ENCODE data around the gene SAE1. TPM values are rescaled to one million over a fixed set of nuclear protein-coding genes. Genes with fewer than 3 reads are reported as not detected.

The SAE1 gene
- total and polyA plus RNA-seq, 2 donors from 2014 or later, result 39.5 to 49.4 TPM

DNA sequence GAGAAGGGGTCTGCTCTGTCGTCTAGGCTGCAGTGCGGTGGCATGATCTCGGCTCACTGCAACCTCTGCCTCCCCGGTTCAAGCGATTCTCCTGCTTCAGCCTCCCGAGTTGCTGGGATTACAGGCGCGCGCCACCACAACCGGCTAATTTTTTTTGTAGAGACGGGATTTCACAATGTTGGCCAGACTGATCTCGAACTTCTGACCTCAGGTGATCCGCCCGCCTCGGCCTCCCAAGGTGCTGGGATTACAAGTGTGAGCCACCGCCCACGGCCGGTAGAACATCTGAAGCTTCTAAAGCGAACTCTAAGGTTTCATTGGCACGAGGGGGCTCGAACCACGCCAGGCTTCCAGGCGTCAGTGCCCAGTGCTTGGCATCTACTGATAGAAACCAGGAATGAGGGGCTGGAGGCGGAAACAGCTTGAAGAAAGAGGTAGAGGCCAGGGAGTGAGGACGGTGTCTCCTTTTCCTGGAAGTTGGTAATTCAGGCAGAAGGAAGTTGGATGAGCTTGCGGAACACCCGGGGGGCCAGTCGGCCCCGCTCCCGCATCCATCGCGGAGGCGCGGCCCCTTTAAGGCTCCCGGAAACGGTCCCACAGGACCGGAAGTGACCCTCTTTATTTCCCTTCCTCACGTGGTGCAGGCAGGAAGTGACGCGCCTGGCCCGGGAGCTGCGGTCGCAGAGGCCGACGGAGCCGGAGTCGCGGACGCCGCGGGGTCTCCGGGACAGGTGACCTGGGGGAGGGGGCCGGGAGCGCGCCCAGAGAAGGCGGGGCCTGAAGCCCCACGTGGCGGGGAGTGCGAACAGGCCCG, 125.5 kb downstream of the SAE1 start, which contains the start of gene CCDC9:
Gene CCDC9, plus strand, starts transcription at position 647 of the 814 bp plus-strand sequence. CDS start 1,876 bp downstream, outside the sequence.
- Histone ChIP-seq H3K4me3 (ENCODE audit: low read length in 3 of 3) (peak within 1 kb of the TSS; percentile 71 to 98 (median 94)), H3K36me3 (ENCODE audit: control insufficient read depth in 2 of 3, insufficient read depth in 3 of 3, low read length in 3 of 3) (peaks cover 0 to 17% (median 12%) of the 10 kb centered on the region in 3 donors), H3K4me1 (ENCODE audit: control insufficient read depth in 2 of 3, insufficient read depth in 2 of 3, low read depth in 1 of 3, low read length in 3 of 3) (peaks cover 2 to 12% (median 8%) of the 10 kb centered on the region in 3 donors), H3K27ac (ENCODE audit: low read depth in 2 of 2, low read length in 2 of 2) (peak within 1 kb of the TSS; percentile 91 to 92), H3K9me3 (ENCODE audit: control insufficient read depth in 2 of 3, insufficient read depth in 1 of 3, low read length in 3 of 3) (no peaks in the 10 kb centered on the region), H3K27me3 (ENCODE audit: control insufficient read depth, insufficient read depth, low read length) (no peaks in the 10 kb centered on the region), H3K9ac (ENCODE audit: low read length in 3 of 3) (peak within 1 kb of the TSS; percentile 78 to 95 (median 94))
- FAIRE-seq (no peak), DNase-seq (peak; percentile 98 to 99 (median 99))
- intact Hi-C loops (cut with DNase I), result no loop called here
- TF ChIP-seq, protein P1, sequence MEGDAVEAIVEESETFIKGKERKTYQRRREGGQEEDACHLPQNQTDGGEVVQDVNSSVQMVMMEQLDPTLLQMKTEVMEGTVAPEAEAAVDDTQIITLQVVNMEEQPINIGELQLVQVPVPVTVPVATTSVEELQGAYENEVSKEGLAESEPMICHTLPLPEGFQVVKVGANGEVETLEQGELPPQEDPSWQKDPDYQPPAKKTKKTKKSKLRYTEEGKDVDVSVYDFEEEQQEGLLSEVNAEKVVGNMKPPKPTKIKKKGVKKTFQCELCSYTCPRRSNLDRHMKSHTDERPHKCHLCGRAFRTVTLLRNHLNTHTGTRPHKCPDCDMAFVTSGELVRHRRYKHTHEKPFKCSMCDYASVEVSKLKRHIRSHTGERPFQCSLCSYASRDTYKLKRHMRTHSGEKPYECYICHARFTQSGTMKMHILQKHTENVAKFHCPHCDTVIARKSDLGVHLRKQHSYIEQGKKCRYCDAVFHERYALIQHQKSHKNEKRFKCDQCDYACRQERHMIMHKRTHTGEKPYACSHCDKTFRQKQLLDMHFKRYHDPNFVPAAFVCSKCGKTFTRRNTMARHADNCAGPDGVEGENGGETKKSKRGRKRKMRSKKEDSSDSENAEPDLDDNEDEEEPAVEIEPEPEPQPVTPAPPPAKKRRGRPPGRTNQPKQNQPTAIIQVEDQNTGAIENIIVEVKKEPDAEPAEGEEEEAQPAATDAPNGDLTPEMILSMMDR (IDR thresholded peaks at IDR 0.05; ENCODE audit: borderline replicate concordance, extremely low read depth, insufficient read depth), result no peak

DNA sequence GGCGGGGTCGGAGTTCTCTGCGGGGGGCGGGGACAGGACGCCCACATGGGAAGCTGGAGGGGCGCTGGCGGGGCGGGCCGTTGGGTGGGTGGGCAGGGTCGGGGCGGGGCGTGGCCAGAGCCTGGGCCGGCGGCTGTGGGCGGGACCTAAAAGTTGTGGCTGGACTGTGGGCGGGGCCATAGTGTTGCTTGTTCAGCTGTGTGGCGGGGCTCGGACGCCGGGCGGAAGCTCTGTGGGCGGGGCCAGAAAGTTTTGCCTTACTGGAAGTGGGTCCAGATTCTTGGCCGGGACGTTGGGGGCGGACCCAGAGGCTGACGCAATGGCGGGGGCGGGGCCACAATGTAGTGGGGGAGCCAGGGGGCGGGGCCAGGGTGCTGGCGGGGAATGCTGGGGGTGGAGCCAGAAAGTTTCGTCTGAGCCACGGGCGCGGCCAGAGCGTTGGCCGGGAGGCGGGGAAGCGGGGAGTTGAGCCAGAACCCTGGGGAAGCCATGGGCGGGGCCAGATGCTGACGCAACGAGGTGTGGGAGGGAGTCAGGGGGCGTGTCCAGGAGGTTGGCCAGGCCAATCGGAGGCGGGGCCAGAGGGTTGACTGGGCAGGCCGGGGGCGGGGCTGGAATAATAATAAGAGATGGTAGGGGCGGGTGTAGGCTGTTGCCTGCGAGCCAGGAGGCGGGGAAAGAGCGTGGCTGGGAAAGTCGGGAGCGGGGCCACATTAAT, 126.2 kb downstream of the SAE1 start:
- Histone ChIP-seq H3K27ac (ENCODE audit: low read depth in 2 of 2, low read length in 2 of 2) (peak overlapping the region; percentile 91 to 92), H3K4me3 (ENCODE audit: low read length in 3 of 3) (peak overlapping the region in 1 of 3 donors; percentile 94), H3K9me3 (ENCODE audit: control insufficient read depth in 2 of 3, insufficient read depth in 1 of 3, low read length in 3 of 3) (no peaks in the 10 kb centered on the region), H3K27me3 (ENCODE audit: control insufficient read depth, insufficient read depth, low read length) (no peaks in the 10 kb centered on the region), H3K4me1 (ENCODE audit: control insufficient read depth in 2 of 3, insufficient read depth in 2 of 3, low read depth in 1 of 3, low read length in 3 of 3) (peaks cover 2 to 12% (median 8%) of the 10 kb centered on the region in 3 donors), H3K36me3 (ENCODE audit: control insufficient read depth in 2 of 3, insufficient read depth in 3 of 3, low read length in 3 of 3) (peaks cover 0 to 19% (median 14%) of the 10 kb centered on the region in 3 donors), H3K9ac (ENCODE audit: low read length in 3 of 3) (no peak overlapping the region)
- TF ChIP-seq, protein P1 (IDR thresholded peaks at IDR 0.05; ENCODE audit: borderline replicate concordance, extremely low read depth, insufficient read depth), result no peak
- DNase-seq, result peak; percentile 100
- peak; percentile 99 for FAIRE-seq
- intact Hi-C loops (cut with DNase I), result no loop called here

DNA sequence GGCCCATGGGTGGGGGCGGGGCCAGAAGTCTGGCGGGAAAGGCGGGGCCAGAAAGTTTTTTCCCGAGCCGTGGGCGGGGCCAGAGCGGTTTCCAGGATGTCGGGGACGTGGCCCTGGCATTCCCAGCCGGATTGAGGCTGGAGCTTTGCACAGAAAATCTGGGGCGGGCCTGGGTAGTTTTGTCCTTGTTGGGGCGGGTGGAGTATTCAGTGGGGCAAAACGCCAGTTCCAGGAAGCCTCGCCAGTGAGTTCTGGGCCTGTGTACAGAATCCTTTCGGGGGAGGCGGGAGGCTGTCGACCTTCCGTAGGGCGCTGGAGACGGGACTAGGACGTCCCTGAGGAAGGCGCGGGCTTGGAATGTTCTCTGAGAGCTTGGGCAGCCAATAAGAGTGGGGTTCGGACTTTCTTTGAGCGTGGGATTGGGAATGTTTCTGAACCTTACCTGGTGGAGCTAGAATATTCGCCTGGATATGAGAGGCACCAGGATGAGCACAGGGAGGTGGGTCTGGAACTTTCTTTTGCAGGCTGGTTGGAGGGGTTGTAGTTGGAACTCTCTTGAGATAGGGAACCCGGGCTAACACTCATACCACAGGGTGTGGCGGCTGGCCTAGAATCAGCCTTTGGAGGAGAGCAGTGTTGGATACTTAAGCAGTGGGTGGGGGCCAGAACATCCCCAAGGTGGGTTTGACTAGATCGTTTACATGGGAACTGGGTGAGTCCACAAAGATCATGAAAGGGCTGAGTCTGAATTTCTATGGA, 127.0 kb downstream of the SAE1 start:
- Histone ChIP-seq H3K4me1 (ENCODE audit: control insufficient read depth in 2 of 3, insufficient read depth in 2 of 3, low read depth in 1 of 3, low read length in 3 of 3) (peaks cover 2 to 12% (median 8%) of the 10 kb centered on the region in 3 donors), H3K27me3 (ENCODE audit: control insufficient read depth, insufficient read depth, low read length) (no peaks in the 10 kb centered on the region), H3K36me3 (ENCODE audit: control insufficient read depth in 2 of 3, insufficient read depth in 3 of 3, low read length in 3 of 3) (peaks cover 0 to 22% (median 14%) of the 10 kb centered on the region in 3 donors), H3K27ac (ENCODE audit: low read depth in 2 of 2, low read length in 2 of 2) (peak overlapping the region; percentile 91 to 92), H3K9me3 (ENCODE audit: control insufficient read depth in 2 of 3, insufficient read depth in 1 of 3, low read length in 3 of 3) (no peaks in the 10 kb centered on the region), H3K4me3 (ENCODE audit: low read length in 3 of 3) (peak overlapping the region; percentile 31 to 76 (median 51)), H3K9ac (ENCODE audit: low read length in 3 of 3) (peak overlapping the region; percentile 2 to 90 (median 18))
- FAIRE-seq, result no peak
- intact Hi-C loops (cut with DNase I), result no loop called here
- peak in 1 of 5 donors; percentile 80 for DNase-seq
- TF ChIP-seq, protein P1 (IDR thresholded peaks at IDR 0.05; ENCODE audit: borderline replicate concordance, extremely low read depth, insufficient read depth), result no peak

All from kidney (tissue), 14 donors.